HepG2 (cell line): ENCODE measurements around the gene RASSF4. TPM values are rescaled to one million over a fixed set of nuclear protein-coding genes. Genes with fewer than 3 reads are reported as not detected.
A peak's percentile ranks its signal among the peaks of the same experiment; 100 is the strongest.

ENCODE experiments used
- ARID2 ChIP-seq: sonication (generic); formaldehyde crosslinking; IDR thresholded peaks from 2 replicates; pipeline ENCODE4 v1.8.1; 2022; ENCODE audit warnings: mild to moderate bottlenecking, missing genetic modification reagents, borderline replicate concordance
- ASH2L ChIP-seq: fragments of 300-600, 200-600 bp; sonication (generic); IDR thresholded peaks from 2 replicates; pipeline ENCODE4 v1.7.0; 2017; ENCODE audit warnings: low read depth, mild to moderate bottlenecking, moderate library complexity, mixed read lengths, low read length; ENCODE audit not compliant: insufficient read length
- CENPT ChIP-seq: sonication (generic); formaldehyde crosslinking; IDR thresholded peaks from 2 replicates; pipeline ENCODE4 v1.8.0; 2022; ENCODE audit warnings: low read depth, mild to moderate bottlenecking, moderate library complexity, missing genetic modification reagents
- ERF ChIP-seq: IDR thresholded peaks from 2 replicates; pipeline ENCODE4 v1.6.1; 2018; ENCODE audit warnings: missing biosample characterization, missing genetic modification reagents
- NFE2L2 ChIP-seq: fragments of 150-350 bp; IDR thresholded peaks from 2 replicates; pipeline ENCODE4 v1.6.1; 2014; ENCODE audit warnings: low read length
- PITX1 ChIP-seq: sonication (generic); formaldehyde crosslinking; IDR thresholded peaks from 2 replicates; pipeline ENCODE4 v1.5.1; 2020; ENCODE audit warnings: mild to moderate bottlenecking, missing genetic modification reagents
- POGZ ChIP-seq: sonication (generic); formaldehyde crosslinking; IDR thresholded peaks from 2 replicates; pipeline ENCODE4 v1.4.0; 2020; ENCODE audit warnings: mild to moderate bottlenecking, missing genetic modification reagents
- RFXANK ChIP-seq: IDR thresholded peaks from 2 replicates; pipeline ENCODE4 v1.6.1; 2016
- SOX6 ChIP-seq, 2 experiments: fragments of 450-650 bp in 1 of 2; sonication (generic) in 1 of 2; formaldehyde crosslinking in 1 of 2; IDR thresholded peaks; 2 replicates each; pipeline versions ENCODE4 v1.4.0 to v1.6.1; 2017 to 2020; ENCODE audit warnings: antibody characterized with exemption in 1 of 2, mild to moderate bottlenecking in 1 of 2, missing genetic modification reagents in 1 of 2
- SRSF1 ChIP-seq: fragments of 200-400 bp; formaldehyde crosslinking; optimal IDR thresholded peaks from 2 replicates; pipeline ENCODE3; 2017; ENCODE audit warnings: mild to moderate bottlenecking, low read depth, low read length, moderate library complexity
- SRSF4 ChIP-seq: fragments of 200-400 bp; formaldehyde crosslinking; IDR thresholded peaks from one replicate; pipeline ENCODE4 v1.6.1; 2018; ENCODE audit warnings: mild to moderate bottlenecking, low read depth, low read length, moderate library complexity; ENCODE audit not compliant: poor library complexity, severe bottlenecking
- TARDBP ChIP-seq: sonication (generic); formaldehyde crosslinking; IDR thresholded peaks from 2 replicates; pipeline ENCODE4 v1.8.0; 2022; ENCODE audit warnings: mild to moderate bottlenecking, missing genetic modification reagents
- ZFP36L2 ChIP-seq: sonication (generic); formaldehyde crosslinking; IDR thresholded peaks from 2 replicates; pipeline ENCODE4 v1.4.0; 2020; ENCODE audit warnings: missing genetic modification reagents
- ZNF234 ChIP-seq: sonication (generic); formaldehyde crosslinking; conservative IDR thresholded peaks from 2 replicates; pipeline ENCODE4 v1.5.1; 2020; ENCODE audit warnings: mild to moderate bottlenecking, missing genetic modification reagents
- ZNF326 ChIP-seq: sonication (generic); formaldehyde crosslinking; IDR thresholded peaks from 2 replicates; pipeline ENCODE4 v1.4.0; 2020; ENCODE audit warnings: missing genetic modification reagents, borderline replicate concordance
- ZNF883 ChIP-seq: sonication (generic); formaldehyde crosslinking; IDR thresholded peaks from 2 replicates; pipeline ENCODE4 v1.5.1; 2020; ENCODE audit warnings: mild to moderate bottlenecking, missing genetic modification reagents; ENCODE audit errors: not compliant biosample characterization
- ZZZ3 ChIP-seq: sonication (generic); formaldehyde crosslinking; IDR thresholded peaks from 2 replicates; pipeline ENCODE4 v1.4.0; 2020; ENCODE audit warnings: missing genetic modification reagents, mild to moderate bottlenecking, borderline replicate concordance
- polyA plus RNA-seq, 8 experiments: library from polyadenylated mRNA; depleted of rRNA in 3 of 8; stranded (reverse) in 7 of 8; unstranded in 1 of 8; fragments of >200 nt; fragmentation: Illumina TruSeq in 4 of 8; extraction: Trizol in 4 of 8; gene quantifications; 2 replicates each; pipeline versions ENCODE4 v1.2.1 to v1.2.3, GENCODE V29; 2011 to 2016; ENCODE audit warnings: low read depth in 4 of 8, missing spikeins in 1 of 8, mixed read lengths in 1 of 8; ENCODE audit not compliant: insufficient read depth in 1 of 8
- total RNA-seq, 5 experiments: library from RNA; depleted of rRNA; stranded (reverse); fragments of >200 nt; fragmentation: Illumina TruSeq; extraction: Trizol; gene quantifications; 2 replicates each; pipeline ENCODE4 v1.2.3, GENCODE V29; 2016; ENCODE audit warnings: low read depth in 1 of 5
- TF ChIP-seq, protein P1 (sequence below): sonication (generic); formaldehyde crosslinking; IDR thresholded peaks from 2 replicates; pipeline ENCODE4 v1.8.0; 2022; ENCODE audit warnings: mild to moderate bottlenecking, missing genetic modification reagents; ENCODE audit not compliant: insufficient replicate concordance
- TF ChIP-seq, protein P2 (sequence below): sonication (generic); formaldehyde crosslinking; IDR thresholded peaks from 2 replicates; pipeline ENCODE4 v1.4.0; 2020; ENCODE audit warnings: mild to moderate bottlenecking, missing genetic modification reagents
- TF ChIP-seq, protein P3 (sequence below): sonication (generic); formaldehyde crosslinking; IDR thresholded peaks from 2 replicates; pipeline ENCODE4 v1.9.0; 2021; ENCODE audit warnings: missing genetic modification reagents, borderline replicate concordance
- TF ChIP-seq, protein P4 (sequence below): sonication (generic); formaldehyde crosslinking; IDR thresholded peaks from 2 replicates; pipeline ENCODE4 v1.4.0; 2020; ENCODE audit warnings: mild to moderate bottlenecking, missing genetic modification reagents

Gene RASSF4
- total and polyA plus RNA-seq, 2 of the 13 experiments (the other 11 are each of a cell fraction or from before 2014, with no cell fraction given): 34.0 to 51.7 TPM

DNA sequence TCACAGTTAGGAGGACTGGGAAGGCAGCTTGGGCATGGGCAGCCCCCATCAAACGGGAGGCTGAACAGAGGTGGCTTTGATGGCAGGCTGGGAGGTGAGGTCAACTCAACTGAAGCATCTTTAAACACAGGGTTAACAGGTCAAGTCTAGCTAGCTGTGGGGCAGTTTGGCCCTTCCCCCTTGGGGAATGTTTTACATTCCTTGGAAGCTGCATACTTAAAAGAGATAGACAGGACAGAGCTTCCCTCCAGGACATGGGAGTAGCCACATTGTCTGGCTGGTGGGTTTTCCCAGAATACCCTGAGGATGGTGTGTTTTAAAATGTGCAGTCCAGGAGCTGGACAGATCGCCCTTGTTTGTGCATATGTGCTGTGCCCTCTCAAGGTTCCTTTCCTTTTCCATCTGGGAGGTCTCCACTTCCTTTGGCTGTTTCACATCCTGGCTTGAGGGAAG is 6.8 kb upstream of the RASSF4 start (continued):
- TF ChIP-seq, protein P1, sequence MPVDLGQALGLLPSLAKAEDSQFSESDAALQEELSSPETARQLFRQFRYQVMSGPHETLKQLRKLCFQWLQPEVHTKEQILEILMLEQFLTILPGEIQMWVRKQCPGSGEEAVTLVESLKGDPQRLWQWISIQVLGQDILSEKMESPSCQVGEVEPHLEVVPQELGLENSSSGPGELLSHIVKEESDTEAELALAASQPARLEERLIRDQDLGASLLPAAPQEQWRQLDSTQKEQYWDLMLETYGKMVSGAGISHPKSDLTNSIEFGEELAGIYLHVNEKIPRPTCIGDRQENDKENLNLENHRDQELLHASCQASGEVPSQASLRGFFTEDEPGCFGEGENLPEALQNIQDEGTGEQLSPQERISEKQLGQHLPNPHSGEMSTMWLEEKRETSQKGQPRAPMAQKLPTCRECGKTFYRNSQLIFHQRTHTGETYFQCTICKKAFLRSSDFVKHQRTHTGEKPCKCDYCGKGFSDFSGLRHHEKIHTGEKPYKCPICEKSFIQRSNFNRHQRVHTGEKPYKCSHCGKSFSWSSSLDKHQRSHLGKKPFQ: no peak
- no peak for TF ChIP-seq ERF (CRISPR knock-in tag)
- no peak for TF ChIP-seq ZFP36L2
- TF ChIP-seq ZNF234 (CRISPR knock-in tag): no peak
- no peak for TF ChIP-seq RFXANK (CRISPR knock-in tag)
- no peak for TF ChIP-seq SOX6 (IDR thresholded peaks at IDR 0.05)
- TF ChIP-seq SOX6 (CRISPR knock-in tag; IDR thresholded peaks at IDR 0.05): peak; percentile 29; the same call in 1 of the 2 replicates
- peak; percentile 16 for TF ChIP-seq ASH2L
- TF ChIP-seq, protein P2, sequence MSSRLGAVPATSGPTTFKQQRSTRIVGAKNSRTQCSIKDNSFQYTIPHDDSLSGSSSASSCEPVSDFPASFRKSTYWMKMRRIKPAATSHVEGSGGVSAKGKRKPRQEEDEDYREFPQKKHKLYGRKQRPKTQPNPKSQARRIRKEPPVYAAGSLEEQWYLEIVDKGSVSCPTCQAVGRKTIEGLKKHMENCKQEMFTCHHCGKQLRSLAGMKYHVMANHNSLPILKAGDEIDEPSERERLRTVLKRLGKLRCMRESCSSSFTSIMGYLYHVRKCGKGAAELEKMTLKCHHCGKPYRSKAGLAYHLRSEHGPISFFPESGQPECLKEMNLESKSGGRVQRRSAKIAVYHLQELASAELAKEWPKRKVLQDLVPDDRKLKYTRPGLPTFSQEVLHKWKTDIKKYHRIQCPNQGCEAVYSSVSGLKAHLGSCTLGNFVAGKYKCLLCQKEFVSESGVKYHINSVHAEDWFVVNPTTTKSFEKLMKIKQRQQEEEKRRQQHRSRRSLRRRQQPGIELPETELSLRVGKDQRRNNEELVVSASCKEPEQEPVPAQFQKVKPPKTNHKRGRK: no peak
- TF ChIP-seq ARID2 (CRISPR knock-in tag): no peak
- peak; percentile 33; the same call in 1 of the 2 replicates for TF ChIP-seq PITX1
- TF ChIP-seq, protein P3, sequence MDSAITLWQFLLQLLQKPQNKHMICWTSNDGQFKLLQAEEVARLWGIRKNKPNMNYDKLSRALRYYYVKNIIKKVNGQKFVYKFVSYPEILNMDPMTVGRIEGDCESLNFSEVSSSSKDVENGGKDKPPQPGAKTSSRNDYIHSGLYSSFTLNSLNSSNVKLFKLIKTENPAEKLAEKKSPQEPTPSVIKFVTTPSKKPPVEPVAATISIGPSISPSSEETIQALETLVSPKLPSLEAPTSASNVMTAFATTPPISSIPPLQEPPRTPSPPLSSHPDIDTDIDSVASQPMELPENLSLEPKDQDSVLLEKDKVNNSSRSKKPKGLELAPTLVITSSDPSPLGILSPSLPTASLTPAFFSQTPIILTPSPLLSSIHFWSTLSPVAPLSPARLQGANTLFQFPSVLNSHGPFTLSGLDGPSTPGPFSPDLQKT: no peak
- TF ChIP-seq ZZZ3 (CRISPR knock-in tag): no peak
- TF ChIP-seq, protein P4, sequence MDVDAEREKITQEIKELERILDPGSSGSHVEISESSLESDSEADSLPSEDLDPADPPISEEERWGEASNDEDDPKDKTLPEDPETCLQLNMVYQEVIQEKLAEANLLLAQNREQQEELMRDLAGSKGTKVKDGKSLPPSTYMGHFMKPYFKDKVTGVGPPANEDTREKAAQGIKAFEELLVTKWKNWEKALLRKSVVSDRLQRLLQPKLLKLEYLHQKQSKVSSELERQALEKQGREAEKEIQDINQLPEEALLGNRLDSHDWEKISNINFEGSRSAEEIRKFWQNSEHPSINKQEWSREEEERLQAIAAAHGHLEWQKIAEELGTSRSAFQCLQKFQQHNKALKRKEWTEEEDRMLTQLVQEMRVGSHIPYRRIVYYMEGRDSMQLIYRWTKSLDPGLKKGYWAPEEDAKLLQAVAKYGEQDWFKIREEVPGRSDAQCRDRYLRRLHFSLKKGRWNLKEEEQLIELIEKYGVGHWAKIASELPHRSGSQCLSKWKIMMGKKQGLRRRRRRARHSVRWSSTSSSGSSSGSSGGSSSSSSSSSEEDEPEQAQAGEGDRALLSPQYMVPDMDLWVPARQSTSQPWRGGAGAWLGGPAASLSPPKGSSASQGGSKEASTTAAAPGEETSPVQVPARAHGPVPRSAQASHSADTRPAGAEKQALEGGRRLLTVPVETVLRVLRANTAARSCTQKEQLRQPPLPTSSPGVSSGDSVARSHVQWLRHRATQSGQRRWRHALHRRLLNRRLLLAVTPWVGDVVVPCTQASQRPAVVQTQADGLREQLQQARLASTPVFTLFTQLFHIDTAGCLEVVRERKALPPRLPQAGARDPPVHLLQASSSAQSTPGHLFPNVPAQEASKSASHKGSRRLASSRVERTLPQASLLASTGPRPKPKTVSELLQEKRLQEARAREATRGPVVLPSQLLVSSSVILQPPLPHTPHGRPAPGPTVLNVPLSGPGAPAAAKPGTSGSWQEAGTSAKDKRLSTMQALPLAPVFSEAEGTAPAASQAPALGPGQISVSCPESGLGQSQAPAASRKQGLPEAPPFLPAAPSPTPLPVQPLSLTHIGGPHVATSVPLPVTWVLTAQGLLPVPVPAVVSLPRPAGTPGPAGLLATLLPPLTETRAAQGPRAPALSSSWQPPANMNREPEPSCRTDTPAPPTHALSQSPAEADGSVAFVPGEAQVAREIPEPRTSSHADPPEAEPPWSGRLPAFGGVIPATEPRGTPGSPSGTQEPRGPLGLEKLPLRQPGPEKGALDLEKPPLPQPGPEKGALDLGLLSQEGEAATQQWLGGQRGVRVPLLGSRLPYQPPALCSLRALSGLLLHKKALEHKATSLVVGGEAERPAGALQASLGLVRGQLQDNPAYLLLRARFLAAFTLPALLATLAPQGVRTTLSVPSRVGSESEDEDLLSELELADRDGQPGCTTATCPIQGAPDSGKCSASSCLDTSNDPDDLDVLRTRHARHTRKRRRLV (CRISPR knock-in tag): no peak
- no peak for TF ChIP-seq SRSF1
- TF ChIP-seq CENPT: no peak
- no peak for TF ChIP-seq ZNF326 (CRISPR knock-in tag)
- 0 out of 2 replicates have a peak, but pooled peaks have one; percentile 27 for TF ChIP-seq POGZ
- peak; percentile 23; the same call in 1 of the 2 replicates for TF ChIP-seq TARDBP
- no peak for TF ChIP-seq ZNF883 (CRISPR knock-in tag)
- no peak for TF ChIP-seq SRSF4
- no peak for TF ChIP-seq NFE2L2
